Vagina (tissue), 2 donors: ENCODE results near the gene ZNF783.

Source experiments
- POLR2AphosphoS5 ChIP-seq, 2 donors: sonication (generic); formaldehyde crosslinking; IDR thresholded peaks; one replicate each; pipeline ENCODE4 v1.9.0; 2017; ENCODE audit warnings: antibody characterized with exemption in 2 of 2, mild to moderate bottlenecking in 2 of 2, low read depth in 1 of 2; ENCODE audit not compliant: insufficient read depth in 1 of 2
- TF ChIP-seq, protein P1 (sequence below), 3 experiments: fragments of 450-650 bp in 2 of 3; fragments of 200-600 bp in 1 of 3; sonication (generic) in 1 of 3; IDR thresholded peaks; one replicate each; pipeline ENCODE4 v1.5.1; 2017 to 2019; ENCODE audit warnings: antibody characterized with exemption in 3 of 3, mild to moderate bottlenecking in 2 of 3, moderate library complexity in 2 of 3

DNA sequence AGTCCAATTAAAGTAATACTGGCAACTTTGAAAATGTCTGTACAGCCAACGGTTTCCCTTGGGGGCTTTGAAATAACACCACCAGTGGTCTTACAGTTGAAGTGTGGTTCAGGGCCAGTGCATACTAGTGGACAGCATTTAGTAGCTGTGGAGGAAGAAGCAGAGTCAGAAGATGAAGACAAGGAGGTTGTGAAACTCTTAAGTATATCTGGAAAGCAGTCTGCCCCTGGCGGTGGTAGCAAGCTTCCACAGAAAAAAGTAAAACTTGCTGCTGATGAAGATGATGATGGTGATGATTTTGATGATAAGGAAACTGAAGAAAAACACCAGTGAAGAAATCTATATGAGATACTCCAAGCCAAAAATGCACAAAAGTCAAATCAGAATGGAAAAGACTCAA, 72.2 kb downstream of the ZNF783 start:
- TF ChIP-seq POLR2AphosphoS5 (IDR thresholded peaks at IDR 0.05; ENCODE audit: insufficient read depth in 1 of 2, low read depth in 1 of 2): no peak
- TF ChIP-seq, protein P1, sequence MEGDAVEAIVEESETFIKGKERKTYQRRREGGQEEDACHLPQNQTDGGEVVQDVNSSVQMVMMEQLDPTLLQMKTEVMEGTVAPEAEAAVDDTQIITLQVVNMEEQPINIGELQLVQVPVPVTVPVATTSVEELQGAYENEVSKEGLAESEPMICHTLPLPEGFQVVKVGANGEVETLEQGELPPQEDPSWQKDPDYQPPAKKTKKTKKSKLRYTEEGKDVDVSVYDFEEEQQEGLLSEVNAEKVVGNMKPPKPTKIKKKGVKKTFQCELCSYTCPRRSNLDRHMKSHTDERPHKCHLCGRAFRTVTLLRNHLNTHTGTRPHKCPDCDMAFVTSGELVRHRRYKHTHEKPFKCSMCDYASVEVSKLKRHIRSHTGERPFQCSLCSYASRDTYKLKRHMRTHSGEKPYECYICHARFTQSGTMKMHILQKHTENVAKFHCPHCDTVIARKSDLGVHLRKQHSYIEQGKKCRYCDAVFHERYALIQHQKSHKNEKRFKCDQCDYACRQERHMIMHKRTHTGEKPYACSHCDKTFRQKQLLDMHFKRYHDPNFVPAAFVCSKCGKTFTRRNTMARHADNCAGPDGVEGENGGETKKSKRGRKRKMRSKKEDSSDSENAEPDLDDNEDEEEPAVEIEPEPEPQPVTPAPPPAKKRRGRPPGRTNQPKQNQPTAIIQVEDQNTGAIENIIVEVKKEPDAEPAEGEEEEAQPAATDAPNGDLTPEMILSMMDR (IDR thresholded peaks at IDR 0.05): no peak
